ENCODE measurements around the gene JUP.

DNA sequence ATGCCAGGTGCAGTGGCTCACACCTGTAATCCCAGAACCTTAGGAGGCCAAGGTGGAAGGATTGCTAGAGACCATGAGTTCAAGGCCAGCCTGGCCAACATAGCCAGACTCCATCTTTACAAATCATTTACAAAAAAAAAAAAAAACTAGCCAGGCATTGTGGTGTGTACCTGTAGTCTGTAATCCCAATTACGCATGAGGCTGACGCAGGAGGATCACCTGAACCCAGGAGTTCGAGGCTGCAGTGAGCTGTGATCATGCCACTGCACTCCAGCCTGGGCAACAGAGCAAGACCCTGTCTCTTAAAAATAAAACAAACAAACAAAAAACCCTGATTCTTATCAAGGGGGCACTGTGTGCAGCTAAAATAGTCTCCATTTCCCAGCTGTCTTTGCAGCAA is 35.2 kb downstream of the JUP start:
- no peak for TF ChIP-seq CTCF (IDR thresholded peaks at IDR 0.05)
- no peak for TF ChIP-seq POLR2AphosphoS5 (IDR thresholded peaks at IDR 0.05)
- no peak for TF ChIP-seq POLR2A (IDR thresholded peaks at IDR 0.05)
